SK-N-SH (cell line): ENCODE results near the gene REC8. TPM values are rescaled to one million over a fixed set of nuclear protein-coding genes. Genes with fewer than 3 reads are reported as not detected.

ENCODE experiments used
- CTCF ChIA-PET: fragments of 300-600, 350-600 bp; formaldehyde crosslinking; extraction: SDS; loops from one replicate; lab custom pipeline; 2021; lab: Yijun Ruan, JAX
- POLR2A ChIA-PET: fragments of 350-600 bp; sonication (Branson Sonifier 250); formaldehyde crosslinking; extraction: SDS; loops from one replicate; lab custom pipeline; 2020; ENCODE audit warnings: antibody characterized with exemption, inconsistent platforms; lab: Yijun Ruan, JAX
- DNase-seq: peaks from one replicate; pipeline ENCODE4 v3.0.0; 2012
- H2AFZ ChIP-seq: fragments of 200-600 bp; sonication (generic); 2 replicates; pipeline ENCODE4 v1.8.1; 2016; ENCODE audit warnings: antibody characterized with exemption, mild to moderate bottlenecking, low read depth
- H3F3A ChIP-seq: fragments of 200-600 bp; sonication (generic); replicated peaks from 2 replicates; pipeline ENCODE3; 2016; ENCODE audit warnings: antibody characterized with exemption, mild to moderate bottlenecking; ENCODE audit not compliant: insufficient read depth
- H3K27ac ChIP-seq, 2 experiments: fragments of 200-500 bp in 1 of 2; fragments of 200-600 bp in 1 of 2; sonication (Bioruptor generic) in 1 of 2; sonication (generic), shearing (Covaris generic) in 1 of 2; 2 replicates each; pipeline versions ENCODE4 v1.5.1 to v1.6.1; 2014 to 2016; ENCODE audit warnings: low read depth in 2 of 2, inconsistent platforms in 1 of 2, low read length in 1 of 2, mild to moderate bottlenecking in 1 of 2, mixed read lengths in 1 of 2
- H3K27me3 ChIP-seq: fragments of 200-600 bp; sonication (generic), shearing (Covaris generic); 2 replicates; pipeline ENCODE4 v1.6.1; 2016; ENCODE audit warnings: mixed run types; ENCODE audit not compliant: insufficient read depth
- H3K36me3 ChIP-seq, 2 experiments: fragments of 200-500 bp in 1 of 2; fragments of 200-600 bp in 1 of 2; sonication (Bioruptor generic) in 1 of 2; sonication (generic) in 1 of 2; replicated peaks in 1 of 2; 2 replicates each; pipeline versions ENCODE3 to v1.5.1; 2014 to 2016; ENCODE audit warnings: low read length in 1 of 2, mild to moderate bottlenecking in 1 of 2; ENCODE audit not compliant: insufficient read depth in 2 of 2, control insufficient read depth in 1 of 2
- H3K4me1 ChIP-seq, 2 experiments: fragments of 200-500 bp in 1 of 2; fragments of 200-600 bp in 1 of 2; sonication (Bioruptor generic) in 1 of 2; sonication (generic), shearing (Covaris generic) in 1 of 2; 2 replicates each; pipeline versions ENCODE4 v1.5.1 to v1.6.1; 2014 to 2016; ENCODE audit warnings: low read depth in 1 of 2, low read length in 1 of 2, mixed run types in 1 of 2; ENCODE audit not compliant: insufficient read depth in 2 of 2, control insufficient read depth in 1 of 2
- H3K4me2 ChIP-seq: fragments of 200-600 bp; sonication (generic), shearing (Covaris generic); 2 replicates; pipeline ENCODE4 v1.6.1; 2017; ENCODE audit warnings: mixed run types
- H3K4me3 ChIP-seq, 2 experiments: fragments of 200-500 bp in 1 of 2; fragments of 200-600 bp in 1 of 2; sonication (Bioruptor generic) in 1 of 2; sonication (generic), shearing (Covaris generic) in 1 of 2; 2 replicates each; pipeline versions ENCODE4 v1.5.1 to v1.8.1; 2014 to 2016; ENCODE audit warnings: low read depth in 2 of 2, inconsistent platforms in 1 of 2, low read length in 1 of 2, mild to moderate bottlenecking in 1 of 2, mixed read lengths in 1 of 2, moderate library complexity in 1 of 2
- H3K79me2 ChIP-seq: fragments of 200-600 bp; sonication (generic); 2 replicates; pipeline ENCODE4 v1.8.1; 2017; ENCODE audit warnings: mild to moderate bottlenecking; ENCODE audit not compliant: insufficient read depth
- H3K9ac ChIP-seq: fragments of 200-600 bp; sonication (generic); 2 replicates; pipeline ENCODE4 v1.6.1; 2017; ENCODE audit warnings: mixed run types
- H3K9me2 ChIP-seq: fragments of 200-600 bp; sonication (generic); 2 replicates; pipeline ENCODE4 v1.6.1; 2017; ENCODE audit warnings: mixed run types
- H3K9me3 ChIP-seq: fragments of 200-600 bp; sonication (generic); 2 replicates; pipeline ENCODE4 v1.6.1; 2017; ENCODE audit warnings: mixed run types, mild to moderate bottlenecking, moderate library complexity
- H4K20me1 ChIP-seq: fragments of 200-600 bp; sonication (generic); 2 replicates; pipeline ENCODE4 v1.6.1; 2017; ENCODE audit warnings: mild to moderate bottlenecking, mixed run types; ENCODE audit not compliant: insufficient read depth
- CHD2 ChIP-seq: fragments of 150-350 bp; IDR thresholded peaks from 2 replicates; pipeline ENCODE4 v1.6.1; 2018; ENCODE audit warnings: low read length; ENCODE audit not compliant: partially characterized antibody
- ELF1 ChIP-seq: IDR thresholded peaks from 2 replicates; pipeline ENCODE4 v1.4.0; 2012
- EP300 ChIP-seq, 2 experiments: IDR thresholded peaks; 2 replicates each; pipeline versions ENCODE4 v1.4.0 to v1.6.1; 2012; ENCODE audit warnings: borderline replicate concordance in 1 of 2, low read depth in 1 of 2, low read length in 1 of 2
- EZH2phosphoT487 ChIP-seq: fragments of 200-600 bp; sonication (generic); IDR thresholded peaks from 2 replicates; pipeline ENCODE4 v1.6.1; 2017; ENCODE audit warnings: low read depth, mixed run types, mild to moderate bottlenecking, antibody characterized with exemption, moderate library complexity, borderline replicate concordance
- FOXM1 ChIP-seq: IDR thresholded peaks from 2 replicates; pipeline ENCODE4 v1.4.0; 2012; ENCODE audit warnings: low read depth, mild to moderate bottlenecking
- GABPA ChIP-seq: IDR thresholded peaks from 2 replicates; pipeline ENCODE4 v1.4.0; 2012; ENCODE audit warnings: low read depth, mild to moderate bottlenecking
- IRF3 ChIP-seq: fragments of 150-350 bp; IDR thresholded peaks from 2 replicates; pipeline ENCODE4 v1.6.1; 2016; ENCODE audit warnings: mild to moderate bottlenecking, low read depth, low read length
- JUND ChIP-seq: IDR thresholded peaks from 2 replicates; pipeline ENCODE4 v1.4.0; 2012
- MEF2A ChIP-seq: IDR thresholded peaks from 2 replicates; pipeline ENCODE4 v1.4.0; 2012; ENCODE audit warnings: low read depth, borderline replicate concordance
- MXI1 ChIP-seq: IDR thresholded peaks from 2 replicates; pipeline ENCODE4 v1.6.1; 2012; ENCODE audit warnings: mild to moderate bottlenecking, low read depth, low read length, improper control_type of control experiment
- NFIC ChIP-seq: IDR thresholded peaks from 2 replicates; pipeline ENCODE4 v1.4.0; 2012; ENCODE audit warnings: borderline replicate concordance
- PBX3 ChIP-seq: IDR thresholded peaks from 2 replicates; pipeline ENCODE4; 2012
- POLR2AphosphoS5 ChIP-seq: IDR thresholded peaks from 2 replicates; pipeline ENCODE4 v1.6.1; 2012; ENCODE audit warnings: low read depth, low read length
- RCOR1 ChIP-seq: fragments of 150-350 bp; IDR thresholded peaks from 2 replicates; pipeline ENCODE4 v1.6.1; 2017; ENCODE audit warnings: antibody characterized with exemption, low read length
- SIN3A ChIP-seq: IDR thresholded peaks from 2 replicates; pipeline ENCODE4 v1.6.1; 2012; ENCODE audit warnings: low read depth, mild to moderate bottlenecking, low read length, moderate library complexity, borderline replicate concordance
- TAF1 ChIP-seq: IDR thresholded peaks from 2 replicates; pipeline ENCODE4 v1.6.1; 2012; ENCODE audit warnings: low read depth, mild to moderate bottlenecking, low read length, moderate library complexity, borderline replicate concordance
- TCF12 ChIP-seq: IDR thresholded peaks from 2 replicates; pipeline ENCODE4 v1.4.0; 2012
- TEAD4 ChIP-seq: IDR thresholded peaks from 2 replicates; pipeline ENCODE4 v1.4.0; 2012; ENCODE audit warnings: mild to moderate bottlenecking, borderline replicate concordance; ENCODE audit not compliant: insufficient read depth
- USF2 ChIP-seq: fragments of 150-350 bp; IDR thresholded peaks from 2 replicates; pipeline ENCODE4 v1.6.1; 2017; ENCODE audit warnings: antibody characterized with exemption, low read length, low read depth, borderline replicate concordance
- YY1 ChIP-seq: IDR thresholded peaks from 2 replicates; pipeline ENCODE4 v1.4.0; 2012; ENCODE audit warnings: low read depth, mild to moderate bottlenecking
- ZBTB33 ChIP-seq: IDR thresholded peaks from 2 replicates; pipeline ENCODE4 v1.4.0; 2012; ENCODE audit warnings: low read depth, borderline replicate concordance
- WGBS: methylation state at CpG from one replicate; pipeline ENCODE4 v1.1.6; 2017; ENCODE audit warnings: low lambda C conversion rate; 5-methylcytosine and 5-hydroxymethylcytosine counted together
- polyA plus RNA-seq, 3 experiments: library from polyadenylated mRNA; depleted of rRNA; stranded (reverse); fragments of >200 nt; gene quantifications; 2 replicates each; pipeline ENCODE4 v1.2.3, GENCODE V29; 2012

REC8 gene
- polyA plus RNA-seq, 1 of the 3 experiments (the other 2 are of a cell fraction) = 23.2 TPM

- H3F3A ChIP-seq = peaks cover 12% of the 10 kb centered on the region
- POLR2A ChIA-PET = interaction anchor here (0.7 to 3.9 kb wide), 14 partner anchors 9 to 95 kb away, joined by 3 to 50 read pairs (median 7); partner anchors contain the start of genes CHMP4A, DCAF11, IPO4 and IRF9
- peaks cover 11 to 22% of the 10 kb centered on the region in 2 experiments for H3K4me1 ChIP-seq
- H3K27ac ChIP-seq = peak within 1 kb of the TSS; percentile 92 to 97
- H3K36me3 ChIP-seq = peaks cover 29 to 54% of the 10 kb centered on the region in 2 experiments
- peak; percentile 96 for DNase-seq
- H3K9ac ChIP-seq = peak within 1 kb of the TSS; percentile 79
- no peaks in the 10 kb centered on the region for H3K27me3 ChIP-seq
- H3K4me2 ChIP-seq = peak within 1 kb of the TSS; percentile 83
- peaks cover 58% of the 10 kb centered on the region for H3K79me2 ChIP-seq
- CTCF ChIA-PET = interaction anchor here (0.9 to 4.6 kb wide), 7 partner anchors 9 to 89 kb away, joined by 3 to 38 read pairs (median 6); partner anchors contain the start of genes IRF9, PCK2 and PSME1
- H2AFZ ChIP-seq = peak within 1 kb of the TSS; percentile 92
- WGBS = 1% methylated on average over 34 of the region's 57 CpGs
- H3K4me3 ChIP-seq = peak within 1 kb of the TSS; percentile 93 to 98
- TF ChIP-seq ZBTB33 = no peak
- TF ChIP-seq IRF3 = no peak
- TF ChIP-seq POLR2AphosphoS5 = peak; percentile 77
- no peak for TF ChIP-seq USF2
- peak; percentile 53; the same call in 1 of the 2 replicates for TF ChIP-seq SIN3A
- no peak for TF ChIP-seq RCOR1
- no peak for TF ChIP-seq EZH2phosphoT487
- no peak for TF ChIP-seq CHD2
- peak; percentile 22 for TF ChIP-seq TAF1
- no peak for TF ChIP-seq FOXM1
- no peak for TF ChIP-seq MEF2A
- TF ChIP-seq PBX3 = 0 out of 2 replicates have a peak, but pooled peaks have one; percentile 35
- peak; percentile 81 for TF ChIP-seq GABPA
- no peak for TF ChIP-seq JUND
- no peak for TF ChIP-seq EP300 (IDR thresholded peaks at IDR 0.05; ENCODE audit: borderline replicate concordance in 1 of 2, low read depth in 1 of 2, low read length in 1 of 2)
- TF ChIP-seq ELF1 = peak; percentile 32; the same call in 1 of the 2 replicates
- 0 out of 2 replicates have a peak, but pooled peaks have one; percentile 40 for TF ChIP-seq MXI1
- no peak for TF ChIP-seq NFIC
- TF ChIP-seq YY1 = no peak
- no peak for TF ChIP-seq TCF12
- no peak for TF ChIP-seq TEAD4
- TF ChIP-seq, all 33 proteins: peak for 7
- H3K9me2 ChIP-seq = no peaks in the 10 kb centered on the region
- H3K9me3 ChIP-seq = no peaks in the 10 kb centered on the region
- peaks cover 10% of the 10 kb centered on the region; the same call in 1 of the 2 replicates for H4K20me1 ChIP-seq
Observed at GRCh38 chr14:24146978-24147760, 24.7 kb upstream of the REC8 start, which contains the start of gene RNF31. TSS of gene RNF31 (plus strand) at chr14:24147498. CDS start at chr14:24147699, 201 bp downstream.
